GM18519 (cell line): ENCODE data around the gene PC.

Source experiments
- ATAC-seq: cut with Tn5 transposase; IDR thresholded peaks from one replicate; pipeline ENCODE4 v1.9.1; 2021; ENCODE audit warnings: mild to moderate bottlenecking, moderate library complexity; ENCODE audit not compliant: unreplicated experiment, low FRiP score

PC gene

GRCh38 chr11:66956689-66957290 lies 1.4 kb downstream of the PC start:
- no peak for ATAC-seq

GRCh38 chr11:66953081-66953833 lies 4.9 kb downstream of the PC start:
- no peak for ATAC-seq

GRCh38 chr11:66951927-66952337 lies 6.3 kb downstream of the PC start:
- no peak for ATAC-seq

- ATAC-seq: no peak
These were observed 7.0 kb downstream of the PC start for GRCh38 chr11:66951135-66951534.

GRCh38 chr11:66950112-66950535 lies 8.1 kb downstream of the PC start:
- no peak for ATAC-seq

- no peak for ATAC-seq
These were observed 19.5 kb downstream of the PC start for GRCh38 chr11:66938582-66939135.

GRCh38 chr11:66937193-66937733 lies 20.9 kb downstream of the PC start:
- no peak for ATAC-seq

- no peak for ATAC-seq
These were observed 21.9 kb downstream of the PC start for GRCh38 chr11:66936311-66936711.

GRCh38 chr11:66934950-66935779 lies 23.0 kb downstream of the PC start:
- ATAC-seq: no peak

GRCh38 chr11:66933531-66933930 lies 24.7 kb downstream of the PC start:
- ATAC-seq: no peak

GRCh38 chr11:66932543-66932942 lies 25.6 kb downstream of the PC start:
- ATAC-seq: no peak

GRCh38 chr11:66929753-66930152 lies 28.4 kb downstream of the PC start:
- ATAC-seq: no peak

- ATAC-seq: no peak
These were observed 33.9 kb downstream of the PC start for GRCh38 chr11:66924272-66924671.

GRCh38 chr11:66922551-66922950 lies 35.6 kb downstream of the PC start:
- ATAC-seq: no peak

- no peak for ATAC-seq
These were observed 37.0 kb downstream of the PC start for GRCh38 chr11:66920978-66921784.

- no peak for ATAC-seq
These were observed 38.3 kb downstream of the PC start for GRCh38 chr11:66919923-66920322.

- no peak for ATAC-seq
These were observed 39.4 kb downstream of the PC start for GRCh38 chr11:66918741-66919140.

GRCh38 chr11:66915866-66916265 lies 42.3 kb downstream of the PC start:
- no peak for ATAC-seq

- ATAC-seq: no peak
These were observed 42.9 kb downstream of the PC start for GRCh38 chr11:66915046-66915832.
